Measurements from ENCODE around the gene C9orf152.

Gene C9orf152

GRCh38 chr9:110155751-110156150, 52.2 kb downstream of the C9orf152 start:
- no peak overlapping the region for H3K4me3 ChIP-seq (ENCODE audit: low read length)
- TF ChIP-seq ZNF274 (IDR thresholded peaks at IDR 0.05; ENCODE audit: low read depth, low read length) = no peak

GRCh38 chr9:110153431-110153830, 54.5 kb downstream of the C9orf152 start:
- TF ChIP-seq ZNF274 (IDR thresholded peaks at IDR 0.05; ENCODE audit: low read depth, low read length) = no peak
- no peak overlapping the region for H3K4me3 ChIP-seq (ENCODE audit: low read length)

GRCh38 chr9:110152704-110153374, 55.1 kb downstream of the C9orf152 start:
- no peak for TF ChIP-seq ZNF274 (IDR thresholded peaks at IDR 0.05; ENCODE audit: low read depth, low read length)

More at GRCh38 chr9:110152704-110153374, 55.1 kb downstream of the C9orf152 start:
- H3K4me3 ChIP-seq (ENCODE audit: low read length) = no peak overlapping the region; the same call in 1 of the 2 replicates

Measured in GM08714 (cell line).